GM12878 (cell line): ENCODE measurements around the gene MALRD1.

ENCODE experiments used
- CTCF ChIP-seq, 3 experiments: IDR thresholded peaks in 2 of 3; conservative IDR thresholded peaks in 1 of 3; 2 replicates each; pipeline ENCODE4 v1.5.1; 2011; ENCODE audit warnings: low read depth in 3 of 3, low read length in 3 of 3, mild to moderate bottlenecking in 3 of 3, control low read depth in 2 of 3, moderate library complexity in 2 of 3, inconsistent platforms in 1 of 3, mixed read lengths in 1 of 3; ENCODE audit not compliant: control insufficient read depth in 2 of 3, insufficient read depth in 1 of 3; ENCODE audit errors: extremely low read depth in 1 of 3
- NFXL1 ChIP-seq: fragments of 450-650 bp; IDR thresholded peaks from 2 replicates; pipeline ENCODE4 v1.6.1; 2017; ENCODE audit warnings: antibody characterized with exemption, mild to moderate bottlenecking, borderline replicate concordance
- NFYA ChIP-seq: IDR thresholded peaks from 2 replicates; pipeline ENCODE4 v1.6.1; 2011; ENCODE audit warnings: low read depth, mild to moderate bottlenecking, low read length, improper control_type of control experiment, borderline replicate concordance
- SUZ12 ChIP-seq: fragments of 200-600 bp; sonication (generic); IDR thresholded peaks from one replicate; pipeline ENCODE4 v1.6.1; 2018; ENCODE audit warnings: antibody characterized with exemption, mild to moderate bottlenecking; ENCODE audit not compliant: unreplicated experiment
- ZBED1 ChIP-seq: IDR thresholded peaks from 2 replicates; pipeline ENCODE4 v1.6.1; 2016; ENCODE audit warnings: borderline replicate concordance

- TF ChIP-seq NFYA: no peak
- TF ChIP-seq NFXL1: no peak
- TF ChIP-seq ZBED1: no peak
- no peak for TF ChIP-seq SUZ12
- TF ChIP-seq CTCF (IDR thresholded peaks at IDR 0.05 in 2 of 3, conservative IDR thresholded peaks at IDR 0.05 in 1 of 3; ENCODE audit: control insufficient read depth in 2 of 3, extremely low read depth in 1 of 3, insufficient read depth in 1 of 3, low read depth in 3 of 3, low read length in 3 of 3): no peak
Observed at GRCh38 chr10:19541299-19541698, 492.7 kb downstream of the MALRD1 start.
